Right lobe of liver (tissue), 6 donors: Measurements from ENCODE around the gene USP17L15. TPM values are rescaled to one million over a fixed set of nuclear protein-coding genes. Genes with fewer than 3 reads are reported as not detected.
"Not testable (repeated sequence)": the region's sequence is repeated elsewhere in the genome, so short reads cannot be mapped to it uniquely, and the experiment has no call there.

Experiments
- ATAC-seq, 4 donors: fragments of 200-7000 bp; cut with Tn5 transposase; one replicate each; pipeline ENCODE4 v1.9.1; 2020; ENCODE audit warnings: mild to moderate bottlenecking in 4 of 4, moderate library complexity in 4 of 4
- DNase-seq, 3 donors: peaks; one replicate each; pipeline ENCODE4 v3.0.0-alpha.2; 2020
- H3K27ac ChIP-seq, 3 donors: fragments of 200-600 bp; one replicate each; pipeline ENCODE4 v1.8.0; 2022
- H3K27me3 ChIP-seq, 2 donors: fragments of 200-600 bp; one replicate each; pipeline ENCODE4 v1.8.0; 2022
- H3K36me3 ChIP-seq, 4 donors: fragments of 200-600 bp; sonication (generic) in 1 of 4; one replicate each; pipeline versions ENCODE4 v1.5.1 to v1.8.0; 2017 to 2022; ENCODE audit warnings: control low read depth in 1 of 4
- H3K4me1 ChIP-seq, 4 donors: fragments of 200-600 bp; sonication (generic) in 1 of 4; one replicate each; pipeline versions ENCODE4 v1.5.1 to v1.8.0; 2017 to 2022; ENCODE audit warnings: control low read depth in 1 of 4
- H3K4me3 ChIP-seq, 3 donors: fragments of 200-600 bp; one replicate each; pipeline ENCODE4 v1.8.0; 2022
- H3K9me3 ChIP-seq, 4 donors: fragments of 200-600 bp; sonication (generic) in 1 of 4; one replicate each; pipeline versions ENCODE4 v1.5.1 to v1.8.0; 2017 to 2022; ENCODE audit warnings: control low read depth in 1 of 4
- WGBS: methylation state at CpG from one replicate; pipeline ENCODE4 v1.1.6; 2018; ENCODE audit warnings: low coverage, low lambda C conversion rate; ENCODE audit not compliant: insufficient coverage; ENCODE audit errors: missing lambda C conversion rate; 5-methylcytosine and 5-hydroxymethylcytosine counted together
- intact Hi-C, 2 donors: fragments of 100-400 bp; cut with DNase I; formaldehyde crosslinking; loops; one replicate each; pipeline versions ENCODE4 v1.11.2 to v1.14.1; 2022
- total RNA-seq, 6 experiments: library from RNA; depleted of rRNA in 2 of 6; stranded (reverse); fragments of >200 nt in 2 of 6; fragmentation: NEBNext Ultra II Directional in 3 of 6; extraction: Animal tissue kit (Norgen Biotek cat#: 25700) in 3 of 6; gene quantifications; one replicate each; pipeline versions ENCODE4 v1.1.0 to v1.2.4, GENCODE V29; 2016 to 2023
- donor health status: DM: no; HTN: yes; CAD: no.
- donor health status: DM: no; HTN: no; CAD: no.
- donor health status: DM: no; HTN: no; CAD: no.
- donor health status: DM: no; HTN: yes; CAD: no.
- donor health status: DM: no; HTN: yes; CAD: no.

USP17L15 gene
- total RNA-seq, 6 experiments from 2014 or later: not detected

DNA sequence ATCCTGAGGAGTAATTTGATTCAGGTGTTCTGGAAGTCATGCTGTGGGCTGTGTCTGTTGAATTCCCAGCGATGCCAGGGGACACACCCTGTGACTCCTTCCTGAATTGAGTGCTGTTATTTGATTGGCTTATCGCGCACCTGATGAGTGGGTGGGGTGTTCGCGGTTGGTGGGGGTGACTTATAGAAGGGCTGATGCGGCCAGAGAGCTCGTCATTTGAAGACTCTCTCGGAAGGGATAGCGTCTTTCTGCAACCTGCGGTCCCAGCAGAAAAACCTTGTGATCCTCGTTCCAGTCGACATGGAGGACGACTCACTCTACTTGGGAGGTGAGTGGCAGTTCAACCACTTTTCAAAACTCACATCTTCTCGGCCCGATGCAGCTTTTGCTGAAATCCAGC lies 23.6 kb downstream of the USP17L15 start, which contains the start of gene USP17L20:
Gene USP17L20, plus strand, starts transcription at position 301 of the 400 bp plus-strand sequence. Its CDS starts 0 bp downstream, at position 301.
- H3K4me1 ChIP-seq, H3K27me3 ChIP-seq, H3K9me3 ChIP-seq, H3K4me3 ChIP-seq, DNase-seq, H3K27ac ChIP-seq, intact Hi-C loops, ATAC-seq, H3K36me3 ChIP-seq: not testable (repeated sequence)
- no CpG with 5 or more reads among the region's 15 CpGs for WGBS

DNA sequence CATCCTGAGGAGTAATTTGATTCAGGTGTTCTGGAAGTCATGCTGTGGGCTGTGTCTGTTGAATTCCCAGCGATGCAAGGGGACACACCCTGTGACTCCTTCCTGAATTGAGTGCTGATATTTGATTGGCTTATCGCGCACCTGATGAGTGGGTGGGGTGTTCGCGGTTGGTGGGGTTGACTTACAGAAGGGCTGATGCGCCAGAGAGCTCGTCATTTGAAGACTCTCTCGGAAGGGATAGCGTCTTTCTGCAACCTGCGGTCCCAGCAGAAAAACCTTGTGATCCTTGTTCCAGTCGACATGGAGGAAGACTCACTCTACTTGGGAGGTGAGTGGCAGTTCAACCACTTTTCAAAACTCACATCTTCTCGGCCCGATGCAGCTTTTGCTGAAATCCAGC lies 28.4 kb downstream of the USP17L15 start, which contains the start of gene USP17L21:
Gene USP17L21, plus strand, starts transcription at position 301 of the 400 bp plus-strand sequence. Its CDS starts 0 bp downstream, at position 301.
- no CpG with 5 or more reads among the region's 13 CpGs for WGBS

DNA sequence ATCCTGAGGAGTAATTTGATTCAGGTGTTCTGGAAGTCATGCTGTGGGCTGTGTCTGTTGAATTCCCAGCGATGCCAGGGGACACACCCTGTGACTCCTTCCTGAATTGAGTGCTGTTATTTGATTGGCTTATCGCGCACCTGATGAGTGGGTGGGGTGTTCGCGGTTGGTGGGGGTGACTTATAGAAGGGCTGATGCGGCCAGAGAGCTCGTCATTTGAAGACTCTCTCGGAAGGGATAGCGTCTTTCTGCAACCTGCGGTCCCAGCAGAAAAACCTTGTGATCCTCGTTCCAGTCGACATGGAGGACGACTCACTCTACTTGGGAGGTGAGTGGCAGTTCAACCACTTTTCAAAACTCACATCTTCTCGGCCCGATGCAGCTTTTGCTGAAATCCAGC lies 33.1 kb downstream of the USP17L15 start, which contains the start of gene USP17L22:
Gene USP17L22, plus strand, starts transcription at position 301 of the 400 bp plus-strand sequence. Its CDS starts 0 bp downstream, at position 301.
- intact Hi-C loops, H3K36me3 ChIP-seq, H3K9me3 ChIP-seq, H3K4me3 ChIP-seq, ATAC-seq, H3K4me1 ChIP-seq, DNase-seq, H3K27me3 ChIP-seq, H3K27ac ChIP-seq: not testable (repeated sequence)
- whole genome bisulfite sequencing: no CpG with 5 or more reads among the region's 15 CpGs

More for the DNA sequence above, 28.4 kb downstream of the USP17L15 start, which contains the start of gene USP17L21:
- H3K36me3 ChIP-seq, H3K27ac ChIP-seq, H3K4me3 ChIP-seq, ATAC-seq, H3K4me1 ChIP-seq, H3K9me3 ChIP-seq, H3K27me3 ChIP-seq, intact Hi-C loops, DNase-seq: not testable (repeated sequence)

DNA sequence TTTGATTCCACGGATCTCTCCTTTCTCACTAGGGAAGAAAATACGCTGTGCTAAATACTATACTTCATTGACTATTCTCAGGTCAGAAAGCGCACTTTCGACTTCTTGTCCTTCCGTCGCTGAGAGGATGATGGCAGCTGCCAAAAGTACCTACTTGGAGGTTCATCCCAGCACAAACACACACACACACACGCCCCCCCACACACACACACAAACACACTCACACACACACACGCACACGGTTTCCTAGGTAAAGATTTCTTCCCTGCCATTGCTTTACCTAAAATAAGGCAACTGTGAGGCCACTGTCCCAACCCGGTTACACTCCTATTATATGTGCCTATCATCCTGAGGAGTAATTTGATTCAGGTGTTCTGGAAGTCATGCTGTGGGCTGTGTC lies 37.5 kb downstream of the USP17L15 start:
- H3K27me3 ChIP-seq, H3K27ac ChIP-seq, H3K4me1 ChIP-seq, H3K4me3 ChIP-seq, intact Hi-C loops, H3K36me3 ChIP-seq, ATAC-seq, H3K9me3 ChIP-seq: not testable (repeated sequence)
- 70% methylated on average over 8 of the region's 10 CpGs for WGBS
- peak; percentile 56 to 71 (median 64) for DNase-seq

Other genes with a start within 250 kb of the USP17L15 start
- gene FAM90A26, start 64.0 kb upstream of the USP17L15 start, total RNA-seq: not detected
- gene USP17L10, start 23.7 kb upstream of the USP17L15 start, total RNA-seq: not detected
- not detected for gene USP17L11, start 19.0 kb upstream of the USP17L15 start, total RNA-seq
- gene USP17L12, start 14.2 kb upstream of the USP17L15 start, total RNA-seq: not detected
- not detected for gene USP17L13, start 9.5 kb upstream of the USP17L15 start, total RNA-seq
- gene USP17L17, start 9.5 kb downstream of the USP17L15 start, total RNA-seq: not detected
- not detected for gene USP17L18, start 14.2 kb downstream of the USP17L15 start, total RNA-seq
- gene USP17L19, start 19.0 kb downstream of the USP17L15 start, total RNA-seq: not detected
- not detected for gene USP17L20, start 23.7 kb downstream of the USP17L15 start, total RNA-seq
- gene USP17L21, start 28.5 kb downstream of the USP17L15 start, total RNA-seq: not detected
- gene USP17L22, start 33.2 kb downstream of the USP17L15 start, total RNA-seq: not detected
- gene USP17L24, start 90.8 kb downstream of the USP17L15 start, total RNA-seq: not detected
- gene USP17L25, start 95.5 kb downstream of the USP17L15 start, total RNA-seq: not detected
- not detected for gene USP17L26, start 100.3 kb downstream of the USP17L15 start, total RNA-seq
- not detected for gene USP17L5, start 105.0 kb downstream of the USP17L15 start, total RNA-seq
- not detected for gene USP17L27, start 109.8 kb downstream of the USP17L15 start, total RNA-seq
- gene USP17L28, start 114.5 kb downstream of the USP17L15 start, total RNA-seq: not detected
- not detected for gene USP17L29, start 119.3 kb downstream of the USP17L15 start, total RNA-seq
- gene USP17L30, start 128.7 kb downstream of the USP17L15 start, total RNA-seq: not detected
- gene DEFB131A, start 210.0 kb downstream of the USP17L15 start, total RNA-seq: not detected